ENCODE data around the gene IQCK.
"Not testable (repeated sequence)": the region's sequence is repeated elsewhere in the genome, so short reads cannot be mapped to it uniquely, and the experiment has no call there.

IQCK gene

DNA sequence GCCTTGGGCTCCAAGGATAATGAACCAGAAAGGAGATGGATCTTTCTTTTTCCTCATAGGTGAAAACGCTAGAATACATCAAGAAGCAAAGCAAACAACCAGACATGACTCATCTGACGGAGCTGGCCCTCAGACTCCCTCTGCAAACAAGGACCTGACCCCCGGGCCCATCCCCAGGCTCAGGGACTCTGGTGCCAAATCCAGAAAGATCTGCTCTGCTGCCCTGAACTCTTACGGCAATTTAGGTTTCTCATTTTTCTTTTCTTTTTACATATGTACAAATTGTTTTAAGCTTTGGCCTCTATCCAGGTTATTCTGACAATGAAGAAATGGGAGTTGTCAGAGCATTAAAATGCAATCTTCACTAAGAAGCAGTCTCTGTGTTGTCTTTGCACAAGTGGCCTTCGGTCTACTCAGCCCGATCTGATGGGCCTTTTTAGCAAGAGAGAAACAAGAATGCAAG is 17.7 kb upstream of the IQCK start:
- peak in 1 of 2 experiments; percentile 21 for DNase-seq

DNA sequence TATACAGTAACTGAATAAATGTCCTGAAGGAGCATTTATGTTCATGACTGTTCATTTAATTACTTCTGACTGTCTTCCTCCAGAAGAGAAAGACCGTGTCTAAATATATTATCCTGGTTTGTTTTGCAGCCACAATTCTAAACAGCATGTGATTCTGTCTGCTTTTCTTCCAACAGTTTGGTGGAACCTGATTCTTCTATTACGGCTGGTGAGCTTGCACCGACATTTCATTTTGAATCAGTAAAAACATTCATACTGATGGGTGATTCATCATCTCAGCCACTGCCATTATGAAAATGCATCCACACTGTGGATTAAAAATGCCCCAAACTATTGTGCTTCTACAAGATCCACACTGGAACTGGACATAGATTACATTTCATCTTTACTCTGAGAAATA is 17.0 kb upstream of the IQCK start:
- no peak for DNase-seq

DNA sequence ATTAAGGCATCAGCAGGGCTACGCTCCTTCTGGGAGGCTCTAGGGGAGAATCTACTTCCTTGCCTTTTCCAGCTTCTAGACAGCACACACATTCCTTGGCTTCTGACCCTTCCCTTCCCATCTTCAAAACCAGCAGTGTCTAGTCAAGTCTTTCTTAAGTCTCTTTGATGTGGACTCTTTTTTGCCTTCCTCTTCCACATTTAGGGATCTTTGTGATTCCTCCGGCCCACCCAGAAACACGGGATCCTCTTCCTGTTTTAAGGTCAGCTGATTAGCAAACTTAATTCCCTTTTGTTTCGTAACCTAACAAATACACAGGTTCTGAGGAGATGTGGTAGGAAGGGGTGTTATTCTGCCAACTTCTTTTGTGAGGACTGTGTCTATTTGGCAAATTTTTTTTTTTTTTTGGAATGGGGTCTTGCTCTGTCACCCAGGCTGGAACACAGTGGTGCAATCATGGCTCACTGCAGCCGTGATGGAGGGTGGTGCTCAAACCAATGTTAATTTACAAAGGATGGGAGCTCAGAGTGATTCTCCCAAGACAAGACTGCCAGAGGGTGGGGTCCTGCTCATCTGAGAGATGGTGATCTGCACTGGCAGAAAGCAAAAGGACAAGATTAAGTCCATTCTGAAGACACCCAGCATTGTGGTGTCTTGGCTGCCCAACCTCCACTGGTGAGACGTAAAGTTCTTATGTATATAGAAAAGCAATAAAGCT is 14.7 kb upstream of the IQCK start:
- no peak for DNase-seq

DNA sequence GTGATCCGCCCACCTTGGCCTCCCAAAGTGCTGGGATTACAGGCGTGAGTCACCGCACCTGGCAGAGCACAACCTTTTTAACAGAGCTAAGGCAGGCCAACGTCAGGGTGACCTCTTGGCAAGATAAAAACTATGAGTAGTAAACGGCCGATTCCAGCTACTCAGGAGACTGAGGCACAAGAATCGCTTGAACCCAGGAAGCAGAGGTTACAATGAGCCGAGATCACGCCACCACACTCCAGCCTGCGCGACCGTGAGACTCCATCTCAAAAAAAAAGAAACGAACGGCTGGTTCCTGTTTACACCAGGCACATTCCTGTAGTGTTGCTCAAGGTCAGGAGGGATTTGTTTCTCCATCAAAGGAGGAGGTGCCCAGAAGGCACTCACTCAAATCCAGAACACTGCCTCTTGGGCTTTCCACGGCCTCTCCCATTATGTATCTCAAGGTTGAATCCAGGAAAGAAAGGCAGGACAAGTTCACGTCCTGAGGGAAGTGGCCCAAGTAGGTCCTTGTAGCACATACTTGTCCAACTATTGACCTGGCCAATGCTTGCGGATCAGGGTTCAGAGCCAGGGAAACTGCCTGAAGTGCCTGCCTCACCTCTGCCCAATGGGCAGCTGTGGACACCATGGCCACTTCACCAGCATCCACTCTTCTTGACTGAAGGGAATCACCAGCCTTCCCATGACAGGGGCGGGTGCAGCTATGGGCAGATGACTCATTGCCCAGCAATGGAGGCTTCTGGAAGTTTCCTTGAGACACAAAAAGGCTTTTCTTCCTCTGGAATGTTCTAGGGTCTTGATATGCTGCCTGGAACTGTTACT is 13.5 kb upstream of the IQCK start:
- no peak for DNase-seq

DNA sequence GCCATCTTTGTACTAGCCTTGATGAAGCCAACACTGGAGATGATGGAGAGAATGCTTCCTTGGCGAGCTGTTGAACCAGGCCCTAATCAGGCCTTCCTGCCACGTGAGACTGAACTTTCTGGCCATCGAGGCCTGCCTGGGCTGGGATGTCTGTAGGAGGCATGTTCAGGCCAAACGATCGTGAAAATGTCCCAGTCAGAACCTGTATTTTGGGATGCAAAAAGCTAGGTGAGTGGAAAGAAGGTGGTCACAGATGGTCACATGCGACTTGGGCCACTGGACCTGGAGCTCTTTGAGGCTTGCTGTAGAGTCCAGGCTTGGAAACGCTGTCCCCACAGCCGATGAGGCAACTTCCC is 12.9 kb upstream of the IQCK start:
- DNase-seq, result no peak

DNA sequence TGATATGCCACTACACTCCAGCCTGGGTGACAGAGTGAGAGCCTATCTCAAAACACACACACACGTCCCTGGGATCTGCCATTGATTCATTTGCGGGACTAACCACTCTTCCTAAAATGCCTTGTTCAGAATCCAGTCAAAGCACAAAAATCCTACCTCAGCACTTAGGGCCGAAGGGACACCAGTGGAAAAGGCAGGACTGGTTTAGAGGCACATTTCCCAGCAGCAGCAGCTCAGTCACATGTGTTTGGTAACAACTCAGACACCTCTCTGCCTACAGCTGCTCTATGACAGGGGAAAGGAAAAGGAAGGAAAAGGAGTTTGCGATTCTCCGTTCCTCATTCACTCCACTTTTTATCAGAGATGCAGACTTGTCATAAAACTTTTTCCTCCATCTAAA is 12.2 kb upstream of the IQCK start:
- DNase-seq, result no peak

DNA sequence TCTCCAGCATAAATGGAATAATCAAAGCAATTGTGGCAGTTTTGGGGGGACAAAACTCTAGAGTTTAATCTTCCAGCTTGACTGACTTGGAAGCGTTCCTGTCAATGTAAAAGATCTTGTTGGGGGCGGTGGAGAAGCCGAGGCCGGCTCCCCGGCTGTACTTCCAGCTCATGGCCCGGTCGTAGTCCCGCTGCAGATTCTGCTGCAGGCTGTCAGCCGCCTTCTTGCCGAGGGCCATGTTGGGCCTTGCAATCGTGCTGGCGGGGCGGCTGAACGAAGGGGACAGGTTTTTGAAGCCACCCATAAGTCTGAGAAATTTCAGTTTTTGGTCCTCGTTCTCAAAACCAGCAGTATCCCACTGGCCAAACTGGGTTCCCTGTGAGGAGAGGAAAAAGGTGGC is 11.2 kb upstream of the IQCK start:
- no peak for DNase-seq

DNA sequence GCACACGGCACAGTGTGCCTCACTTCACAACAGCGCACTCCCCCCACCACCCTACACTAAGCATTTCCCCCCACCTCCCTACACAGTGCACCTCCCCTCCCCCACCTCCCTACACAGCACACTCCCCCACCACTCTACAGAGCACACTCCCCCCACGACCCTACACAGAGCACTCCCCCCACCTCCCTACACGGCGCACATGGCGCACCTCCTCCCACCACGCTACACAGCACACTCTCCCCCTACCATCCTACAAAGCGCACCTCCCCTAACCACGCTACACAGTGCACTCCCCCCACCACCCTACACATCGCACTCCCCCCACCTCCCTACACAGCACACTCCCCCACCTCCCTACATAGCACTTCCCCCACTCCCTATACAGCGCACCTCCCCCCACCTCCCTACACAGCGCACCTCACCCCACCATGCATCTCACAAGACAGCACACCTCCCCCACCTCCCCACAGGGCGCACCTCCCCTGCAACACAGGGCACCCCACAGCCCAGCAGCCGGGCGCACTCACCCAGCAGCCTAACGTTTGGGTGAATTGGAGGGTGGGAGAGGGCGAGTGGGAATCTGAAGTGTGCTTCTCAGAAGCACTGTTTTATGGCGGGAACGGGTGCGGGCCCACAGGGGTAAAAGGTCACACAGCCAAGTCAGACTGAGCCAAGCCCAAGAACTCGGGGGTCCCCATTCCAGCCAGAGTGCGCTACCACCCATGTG is 10.3 kb upstream of the IQCK start:
- no peak for DNase-seq

DNA sequence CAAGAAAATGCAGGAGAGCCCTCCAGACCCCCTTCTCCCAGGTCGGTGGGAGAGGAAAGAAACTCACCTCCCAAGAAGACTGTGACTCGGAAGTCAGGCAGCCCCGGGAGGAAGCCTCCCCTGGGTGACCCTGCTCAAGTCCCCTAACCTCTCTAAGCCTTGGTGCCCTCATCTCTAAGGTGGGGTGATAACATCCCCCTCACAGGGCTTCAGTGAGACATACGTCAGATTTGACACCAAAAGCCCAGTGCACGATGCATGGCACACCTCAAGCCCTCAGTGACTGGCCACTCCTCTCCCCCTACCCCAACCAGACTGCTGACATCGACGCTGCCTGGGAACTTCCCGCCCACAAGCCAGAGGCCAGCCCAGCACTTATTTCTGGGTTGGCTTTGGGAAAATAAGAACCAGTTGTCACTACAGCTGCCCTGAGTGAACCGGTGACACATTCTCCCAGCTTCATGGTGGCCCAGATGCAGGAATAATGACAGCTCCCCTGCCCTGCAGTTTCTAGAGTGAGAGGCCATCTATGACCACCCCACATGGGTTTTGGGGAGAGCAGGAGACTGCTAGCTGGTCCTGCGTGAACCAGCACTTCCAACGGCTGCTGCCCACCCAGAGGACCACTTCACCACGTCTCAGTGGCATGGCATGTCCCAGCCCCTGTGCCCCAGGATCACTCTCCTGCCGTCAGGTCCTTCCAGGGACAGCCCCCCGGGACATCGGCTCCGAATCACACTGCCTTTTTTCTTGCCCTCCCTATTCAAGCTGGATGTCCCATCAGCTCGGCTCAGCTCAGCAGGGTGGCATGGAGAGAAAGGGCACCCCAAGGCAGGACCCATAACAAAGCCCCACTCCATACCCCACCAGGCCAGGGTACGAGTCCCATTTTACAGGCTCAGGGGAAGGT is 9.5 kb upstream of the IQCK start:
- DNase-seq, result no peak

DNA sequence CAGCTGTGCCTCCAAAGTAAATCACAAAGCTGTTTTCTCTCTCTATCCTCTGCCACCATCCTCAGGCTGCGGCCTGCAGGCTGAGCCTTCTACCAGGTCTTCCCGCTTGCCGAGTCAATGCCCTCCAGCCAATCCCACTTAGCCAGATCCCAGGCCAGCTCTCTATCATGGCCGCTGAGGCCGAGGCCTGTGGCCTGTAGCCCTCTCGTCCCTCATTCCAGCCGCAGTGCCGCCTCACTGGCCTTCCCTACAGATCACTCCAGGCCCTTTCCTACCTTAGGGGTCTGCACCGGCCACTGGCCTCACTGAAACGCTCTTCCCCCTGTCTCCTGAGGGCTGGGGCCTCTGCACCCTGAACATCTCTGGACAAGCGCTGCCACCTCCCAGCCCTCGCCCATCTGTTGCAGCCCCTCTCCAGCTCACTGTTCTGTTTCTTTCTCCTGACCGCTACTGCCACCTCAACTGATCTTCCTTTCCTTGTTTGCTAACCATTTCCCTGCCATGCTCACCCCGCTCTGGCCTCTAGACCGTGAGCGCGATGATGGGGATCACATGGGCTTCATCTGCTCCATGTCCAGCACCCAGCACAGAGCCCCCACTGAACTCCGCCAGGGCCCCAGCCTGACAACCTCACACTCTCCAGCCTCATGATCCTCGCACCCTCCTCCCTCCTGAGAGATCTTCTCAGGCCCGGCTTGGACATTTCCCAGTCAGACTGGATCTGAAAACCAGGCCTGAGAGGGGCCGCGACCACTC is 8.5 kb upstream of the IQCK start:
- no peak for DNase-seq

DNA sequence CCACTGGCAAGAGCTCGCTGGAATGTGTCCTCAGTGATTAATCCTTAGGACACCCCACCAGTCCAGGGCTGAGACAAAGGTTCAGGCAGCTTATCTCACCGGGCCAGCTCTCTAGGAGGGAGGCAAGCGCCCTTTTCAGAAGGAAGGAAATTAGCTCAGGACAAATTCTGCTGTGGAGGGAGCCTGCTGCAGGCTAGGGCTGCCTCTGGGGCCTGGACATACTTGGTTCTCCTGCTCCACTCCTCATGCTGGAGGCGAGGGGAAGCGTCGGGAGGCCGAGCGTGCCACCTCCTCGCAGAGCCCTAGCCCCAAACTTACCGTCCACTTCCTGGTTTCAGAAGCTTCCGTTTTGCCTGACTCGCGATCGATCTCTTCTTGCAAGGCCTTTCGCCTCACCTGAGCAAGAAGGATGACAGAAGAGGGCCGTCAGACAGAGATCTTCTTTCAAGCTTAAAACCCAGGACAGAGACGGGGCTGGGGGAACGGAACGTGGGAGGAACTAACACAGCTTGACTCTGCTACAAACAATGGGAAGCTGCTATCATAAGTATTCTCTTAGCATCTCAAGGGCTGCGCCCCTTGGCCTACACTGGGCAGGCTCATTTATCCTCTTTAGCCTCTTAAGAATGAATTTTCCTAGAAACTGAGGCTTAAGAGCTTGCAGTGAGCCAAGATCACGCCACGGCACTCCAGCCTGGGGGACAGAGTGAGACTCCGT is 7.7 kb upstream of the IQCK start:
- DNase-seq, result no peak

DNA sequence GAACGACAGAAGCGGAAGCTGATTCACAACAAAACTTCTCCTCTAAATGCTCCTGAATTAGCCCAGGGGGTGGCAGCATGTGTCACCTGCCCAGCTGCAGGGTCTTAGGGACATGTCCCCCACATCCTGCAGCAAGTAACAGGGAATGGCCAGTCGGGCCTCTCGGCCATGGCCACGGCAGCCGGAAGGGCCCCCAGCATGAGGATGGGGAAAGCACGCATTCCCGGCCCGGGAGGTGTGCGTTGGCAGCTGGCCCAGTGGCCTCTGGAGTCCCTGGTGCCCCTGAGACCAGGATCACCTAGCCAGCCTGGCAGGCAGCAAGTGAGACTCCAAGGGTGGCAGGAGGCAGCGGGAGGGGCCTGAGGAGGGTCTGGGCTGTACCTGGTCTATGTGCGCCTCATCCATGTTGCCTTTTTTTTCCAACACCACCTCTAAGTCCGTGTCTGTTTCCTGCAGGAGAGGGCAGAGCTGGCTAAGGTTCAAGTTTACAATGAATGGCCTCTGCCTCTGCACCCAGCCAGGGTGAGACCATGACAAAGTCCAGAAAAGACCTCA is 7.0 kb upstream of the IQCK start:
- DNase-seq, result no peak

DNA sequence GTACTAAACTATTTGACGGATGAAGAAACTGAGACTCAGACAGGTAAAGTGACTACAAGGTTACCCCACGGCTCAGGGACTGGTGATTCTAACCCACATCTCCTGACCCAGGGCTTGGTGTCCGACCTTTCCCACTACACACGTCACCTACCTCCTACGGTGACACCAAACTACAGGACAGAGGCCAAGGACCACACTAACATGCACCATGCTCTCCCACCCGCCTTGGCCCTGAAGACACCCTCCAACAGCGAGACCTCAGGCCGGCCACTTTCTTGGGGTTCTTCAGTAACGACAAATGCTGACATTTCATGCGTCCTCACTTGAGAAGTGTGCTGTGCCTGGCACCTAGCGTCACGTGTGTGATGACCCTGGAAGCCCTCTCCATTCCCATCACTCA is 6.4 kb upstream of the IQCK start:
- DNase-seq, result no peak

DNA sequence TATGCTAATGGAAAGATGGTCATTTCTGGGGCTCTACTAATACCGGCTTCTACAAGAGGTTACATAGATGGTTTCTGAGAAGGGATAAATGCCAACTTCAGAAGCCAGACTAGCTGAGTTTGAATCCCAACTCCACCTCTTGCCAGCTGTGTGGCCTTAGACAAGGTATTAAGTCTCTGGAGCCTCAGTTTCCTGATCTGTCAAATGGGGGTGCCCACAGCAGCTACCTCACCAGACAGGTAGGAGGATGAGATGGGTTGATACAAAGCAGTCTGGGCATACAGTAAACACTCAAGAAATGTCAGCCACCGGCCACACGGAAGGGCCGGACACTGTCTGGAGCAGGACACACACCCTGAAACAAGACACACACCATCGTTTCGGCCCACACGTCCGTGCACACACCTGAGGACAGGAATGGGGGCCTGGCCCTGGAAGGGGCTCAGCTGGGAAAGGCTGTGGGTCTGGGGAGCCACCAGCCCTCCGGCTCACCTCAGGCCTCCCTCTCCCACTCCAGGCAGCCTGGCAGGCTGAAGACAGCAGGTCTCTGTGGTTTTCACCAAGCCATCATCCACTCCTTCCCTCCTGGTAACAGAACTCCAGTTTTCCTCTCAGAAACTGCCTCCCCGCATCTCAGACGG is 5.5 kb upstream of the IQCK start:
- no peak for DNase-seq

DNA sequence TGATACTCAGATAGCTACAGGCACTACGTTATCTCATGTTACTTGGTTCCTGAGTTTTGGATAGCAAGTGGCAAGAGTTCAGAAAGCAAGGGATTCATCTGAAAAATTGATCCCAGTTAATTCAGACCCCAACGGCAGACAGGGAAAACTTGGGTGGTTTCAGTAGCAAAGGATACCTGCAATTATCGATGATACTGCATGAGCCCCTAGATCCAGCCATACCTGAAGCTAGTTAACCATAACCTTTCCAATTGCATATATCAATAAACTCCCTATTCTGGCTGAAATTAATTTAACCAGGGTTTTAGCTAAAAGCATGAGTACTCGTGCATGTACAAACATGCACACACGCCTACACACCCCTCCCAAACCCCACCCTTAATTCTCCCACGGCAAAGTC is 4.4 kb upstream of the IQCK start:
- no peak for DNase-seq

DNA sequence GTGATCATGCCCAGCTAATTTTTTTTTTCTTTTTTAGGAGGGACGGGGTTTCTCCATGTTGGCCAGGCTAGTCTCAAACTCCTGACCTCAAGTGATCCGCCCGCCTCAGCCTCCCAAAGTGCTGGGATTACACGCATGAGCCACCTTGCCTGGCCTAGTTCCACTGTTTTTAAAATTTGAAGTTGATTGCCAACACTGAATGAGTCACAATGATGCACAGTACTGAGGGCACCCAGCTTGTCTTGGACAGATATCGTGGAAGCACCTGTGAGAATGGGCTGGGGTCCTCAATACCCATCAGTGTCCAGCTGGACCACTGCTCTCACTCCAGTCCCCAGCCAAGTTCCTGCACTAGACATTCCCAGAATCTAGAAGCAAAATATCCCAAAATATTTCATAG is 2.5 kb upstream of the IQCK start:
- peak in 1 of 2 experiments; percentile 6 for DNase-seq

DNA sequence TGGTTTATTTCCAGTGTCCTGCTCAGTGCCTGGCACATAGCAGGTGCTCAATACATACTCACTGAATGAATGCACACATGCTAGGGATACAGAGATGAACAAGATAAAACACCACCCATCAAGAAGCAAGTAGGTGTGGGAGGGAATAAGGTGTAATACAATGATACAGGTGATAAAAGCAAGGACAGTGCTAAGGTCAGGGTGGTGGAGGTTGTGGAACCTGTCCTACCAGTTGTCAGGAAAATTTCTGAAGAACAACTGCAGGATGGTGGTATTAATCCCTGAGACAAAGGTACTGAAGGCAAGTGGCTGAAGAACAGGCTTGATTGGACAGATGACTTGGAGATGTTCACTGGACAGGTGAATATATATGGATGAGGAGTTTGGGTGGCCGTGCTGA is 1.9 kb upstream of the IQCK start:
- DNase-seq, result no peak

DNA sequence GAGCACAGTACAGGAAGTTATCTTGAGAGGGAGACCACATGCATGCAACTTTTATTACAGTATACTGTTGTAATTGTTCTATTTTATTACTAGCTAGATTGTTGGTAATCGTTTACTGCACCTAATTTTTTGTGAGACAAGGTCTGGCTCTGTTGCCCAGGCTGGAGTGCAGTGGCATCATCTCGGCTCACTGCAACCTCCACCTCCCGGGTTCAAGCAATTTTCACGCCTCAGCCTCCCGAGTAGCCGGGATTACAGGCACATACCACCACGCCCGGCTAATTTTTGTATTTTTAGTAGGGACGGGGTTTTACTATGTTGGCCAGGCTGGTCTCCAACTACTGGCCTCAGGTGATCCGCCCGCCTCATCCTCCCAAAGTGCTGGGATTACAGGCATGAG is 1.3 kb upstream of the IQCK start:
- DNase-seq, result not testable (repeated sequence)

DNA sequence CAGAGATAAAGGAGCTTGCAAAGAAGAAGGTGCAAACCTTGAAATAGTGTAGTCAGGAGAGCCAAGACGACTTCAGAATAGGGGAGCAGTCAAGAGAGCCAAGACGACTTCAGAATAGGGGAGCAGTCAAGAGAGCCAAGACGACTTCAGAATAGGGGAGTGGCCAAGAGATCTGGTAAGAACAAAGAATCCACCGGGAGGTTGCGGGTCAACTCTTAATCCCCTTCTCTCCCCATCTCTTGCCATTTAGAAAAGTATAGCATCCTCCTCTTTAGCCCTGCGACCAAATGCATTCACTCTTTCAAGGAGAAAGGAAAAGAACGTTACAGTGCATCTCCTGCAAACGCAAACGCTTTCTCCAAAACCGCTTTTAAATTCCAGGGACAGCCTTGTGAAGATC is 757 bp upstream of the IQCK start:
- DNase-seq, result no peak

DNA sequence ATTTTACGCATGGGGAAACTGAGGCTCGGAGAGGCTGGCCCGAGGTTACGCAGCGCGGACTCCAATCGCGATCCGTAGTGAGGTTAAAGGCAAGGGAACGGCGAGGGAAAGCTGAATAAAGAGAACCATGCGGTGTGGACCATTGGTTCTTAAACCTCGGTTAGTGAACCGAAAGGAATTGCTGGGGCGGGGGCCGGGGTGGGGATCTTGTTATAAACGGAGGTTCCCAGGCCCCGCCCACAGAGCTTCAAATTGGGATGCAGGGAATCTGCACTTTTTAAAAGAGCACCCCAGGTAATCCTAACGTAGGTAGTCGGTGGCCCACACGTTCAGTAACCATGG is 524 bp downstream of the IQCK start:
- DNase-seq, result no peak

All from NCI-H446 (cell line).